ENCODE measurements around the gene ARHGEF39.

Gene ARHGEF39

DNA sequence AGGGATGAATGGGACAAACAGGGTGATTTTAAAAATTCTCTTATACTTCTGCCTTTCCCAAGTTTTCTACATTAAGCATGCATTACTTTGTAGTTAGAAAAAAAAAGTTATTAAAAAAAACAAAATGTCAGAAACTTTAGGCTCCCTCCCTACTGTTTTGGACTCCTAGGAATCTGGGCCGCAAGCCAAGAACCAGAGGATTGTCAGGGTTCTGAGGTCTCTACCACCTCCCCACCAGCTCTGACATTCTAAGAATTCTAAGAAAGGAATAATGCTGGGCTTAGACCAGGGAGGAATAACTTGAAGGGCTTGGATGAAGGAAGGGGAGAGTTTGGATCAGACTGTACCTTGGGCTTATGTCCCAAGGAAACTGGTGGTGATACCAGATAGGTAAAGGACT is 1.1 kb upstream of the ARHGEF39 start:
- no peaks in the 10 kb centered on the region for H3K36me3 ChIP-seq (ENCODE audit: control insufficient read depth, insufficient read depth, low read length)
- no peak overlapping the region for H3K9ac ChIP-seq
- H3K4me1 ChIP-seq: no peaks in the 10 kb centered on the region

DNA sequence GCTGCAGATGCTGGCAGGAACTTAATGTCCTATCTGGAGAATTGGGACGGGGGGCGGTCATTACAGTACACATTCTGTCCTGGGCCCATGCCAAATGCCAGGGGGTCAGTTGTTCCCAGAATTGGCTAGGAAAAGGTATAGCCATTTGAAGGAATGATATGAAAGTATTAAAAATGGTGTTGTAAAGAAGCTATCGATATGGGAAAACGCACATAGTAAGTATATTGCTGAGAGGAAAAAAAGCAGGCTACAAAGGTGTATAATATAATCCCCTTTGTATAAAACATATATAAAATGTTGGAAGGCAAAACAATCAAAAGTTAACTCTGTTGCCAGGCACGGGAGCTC is 450 bp upstream of the ARHGEF39 start:
- TF ChIP-seq, protein P1, sequence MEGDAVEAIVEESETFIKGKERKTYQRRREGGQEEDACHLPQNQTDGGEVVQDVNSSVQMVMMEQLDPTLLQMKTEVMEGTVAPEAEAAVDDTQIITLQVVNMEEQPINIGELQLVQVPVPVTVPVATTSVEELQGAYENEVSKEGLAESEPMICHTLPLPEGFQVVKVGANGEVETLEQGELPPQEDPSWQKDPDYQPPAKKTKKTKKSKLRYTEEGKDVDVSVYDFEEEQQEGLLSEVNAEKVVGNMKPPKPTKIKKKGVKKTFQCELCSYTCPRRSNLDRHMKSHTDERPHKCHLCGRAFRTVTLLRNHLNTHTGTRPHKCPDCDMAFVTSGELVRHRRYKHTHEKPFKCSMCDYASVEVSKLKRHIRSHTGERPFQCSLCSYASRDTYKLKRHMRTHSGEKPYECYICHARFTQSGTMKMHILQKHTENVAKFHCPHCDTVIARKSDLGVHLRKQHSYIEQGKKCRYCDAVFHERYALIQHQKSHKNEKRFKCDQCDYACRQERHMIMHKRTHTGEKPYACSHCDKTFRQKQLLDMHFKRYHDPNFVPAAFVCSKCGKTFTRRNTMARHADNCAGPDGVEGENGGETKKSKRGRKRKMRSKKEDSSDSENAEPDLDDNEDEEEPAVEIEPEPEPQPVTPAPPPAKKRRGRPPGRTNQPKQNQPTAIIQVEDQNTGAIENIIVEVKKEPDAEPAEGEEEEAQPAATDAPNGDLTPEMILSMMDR (IDR thresholded peaks at IDR 0.05): no peak
- Histone ChIP-seq H3K27me3 (ENCODE audit: control insufficient read depth, insufficient read depth, low read length) (no peaks in the 10 kb centered on the region), H3K4me1 (no peaks in the 10 kb centered on the region), H3K9ac (no peak overlapping the region), H2AFZ (peak overlapping the region; percentile 83), H3K36me3 (ENCODE audit: control insufficient read depth, insufficient read depth, low read length) (no peaks in the 10 kb centered on the region), H3K4me3 (ENCODE audit: low read depth, low read length) (peak overlapping the region; percentile 56), H3K79me2 (no peaks in the 10 kb centered on the region), H3K9me3 (ENCODE audit: control insufficient read depth, low read length) (no peaks in the 10 kb centered on the region), H3K4me2 (ENCODE audit: low read length) (peak overlapping the region; percentile 94), H3K27ac (no peak overlapping the region)

More for the DNA sequence above, 1.1 kb upstream of the ARHGEF39 start:
- Histone ChIP-seq H3K27ac (no peak overlapping the region), H3K79me2 (no peaks in the 10 kb centered on the region), H3K4me3 (ENCODE audit: low read depth, low read length) (no peak overlapping the region), H2AFZ (no peak overlapping the region), H3K4me2 (ENCODE audit: low read length) (no peak overlapping the region), H3K27me3 (ENCODE audit: control insufficient read depth, insufficient read depth, low read length) (no peaks in the 10 kb centered on the region), H3K9me3 (ENCODE audit: control insufficient read depth, low read length) (no peaks in the 10 kb centered on the region)
- TF ChIP-seq, protein P1 (IDR thresholded peaks at IDR 0.05): no peak

DNA sequence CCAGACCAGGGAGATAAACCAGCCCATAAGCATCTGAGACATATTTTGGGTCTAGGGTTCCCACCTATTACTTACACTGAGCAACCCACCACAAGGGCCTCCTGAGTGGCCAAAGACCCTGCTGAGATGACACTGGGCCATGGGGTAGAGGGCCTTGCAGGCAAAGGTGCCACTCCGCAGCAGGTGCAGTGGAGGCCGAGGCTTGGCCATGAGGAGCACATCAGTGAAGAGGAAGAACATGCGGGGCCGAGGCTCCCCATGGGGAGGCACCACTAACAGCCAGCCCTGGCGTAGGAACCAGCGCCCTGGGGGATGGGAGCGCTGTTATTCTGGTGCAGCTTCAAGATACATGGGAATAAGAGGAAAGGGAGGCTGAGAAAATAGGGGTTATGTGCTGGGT is 2.6 kb downstream of the ARHGEF39 start:
- no peaks in the 10 kb centered on the region for H3K79me2 ChIP-seq
- no peak overlapping the region for H3K4me3 ChIP-seq (ENCODE audit: low read depth, low read length)
- no peak overlapping the region for H2AFZ ChIP-seq
- no peak overlapping the region for H3K27ac ChIP-seq
- no peak overlapping the region for H3K9ac ChIP-seq
- H3K36me3 ChIP-seq (ENCODE audit: control insufficient read depth, insufficient read depth, low read length): no peaks in the 10 kb centered on the region
- no peaks in the 10 kb centered on the region for H3K27me3 ChIP-seq (ENCODE audit: control insufficient read depth, insufficient read depth, low read length)
- TF ChIP-seq, protein P1 (IDR thresholded peaks at IDR 0.05): no peak
- no peaks in the 10 kb centered on the region for H3K4me1 ChIP-seq
- H3K9me3 ChIP-seq (ENCODE audit: control insufficient read depth, low read length): no peaks in the 10 kb centered on the region
- H3K4me2 ChIP-seq (ENCODE audit: low read length): no peak overlapping the region

DNA sequence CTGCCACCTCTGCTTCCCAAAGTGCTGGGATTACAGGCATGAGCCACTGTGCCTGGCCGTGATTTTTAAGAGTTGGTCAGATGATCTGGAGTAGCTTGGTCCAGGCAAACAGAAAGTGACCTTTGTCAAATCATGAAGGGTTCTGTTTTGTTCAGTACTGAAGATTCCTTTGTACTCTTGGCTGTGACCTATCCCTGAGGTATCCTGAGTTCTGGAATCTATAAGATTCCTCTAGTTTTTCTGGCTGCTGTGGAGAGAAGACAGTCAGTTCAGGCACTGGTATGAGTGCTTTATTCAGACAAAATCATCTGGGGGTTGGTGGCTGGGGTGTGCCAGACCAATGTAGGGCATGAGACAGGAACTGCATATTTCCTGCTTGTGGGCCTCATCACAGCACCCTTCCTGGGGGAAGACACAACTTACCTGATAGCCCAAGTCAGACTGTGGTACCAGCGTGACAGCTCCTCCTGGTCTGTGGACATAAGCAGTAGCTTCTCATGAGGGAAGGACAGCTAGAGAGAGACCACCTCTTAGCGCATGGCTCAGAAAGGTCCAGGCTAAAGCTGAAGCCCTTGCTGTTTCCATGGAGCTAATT is 3.1 kb downstream of the ARHGEF39 start:
- no peaks in the 10 kb centered on the region for H3K27me3 ChIP-seq (ENCODE audit: control insufficient read depth, insufficient read depth, low read length)
- H3K27ac ChIP-seq: no peak overlapping the region
- no peaks in the 10 kb centered on the region for H3K4me1 ChIP-seq
- no peaks in the 10 kb centered on the region for H3K36me3 ChIP-seq (ENCODE audit: control insufficient read depth, insufficient read depth, low read length)
- no peak overlapping the region for H3K9ac ChIP-seq
- H3K79me2 ChIP-seq: no peaks in the 10 kb centered on the region
- H3K4me2 ChIP-seq (ENCODE audit: low read length): no peak overlapping the region
- TF ChIP-seq, protein P1 (IDR thresholded peaks at IDR 0.05): no peak
- no peaks in the 10 kb centered on the region for H3K9me3 ChIP-seq (ENCODE audit: control insufficient read depth, low read length)
- no peak overlapping the region for H2AFZ ChIP-seq
- H3K4me3 ChIP-seq (ENCODE audit: low read depth, low read length): no peak overlapping the region

DNA sequence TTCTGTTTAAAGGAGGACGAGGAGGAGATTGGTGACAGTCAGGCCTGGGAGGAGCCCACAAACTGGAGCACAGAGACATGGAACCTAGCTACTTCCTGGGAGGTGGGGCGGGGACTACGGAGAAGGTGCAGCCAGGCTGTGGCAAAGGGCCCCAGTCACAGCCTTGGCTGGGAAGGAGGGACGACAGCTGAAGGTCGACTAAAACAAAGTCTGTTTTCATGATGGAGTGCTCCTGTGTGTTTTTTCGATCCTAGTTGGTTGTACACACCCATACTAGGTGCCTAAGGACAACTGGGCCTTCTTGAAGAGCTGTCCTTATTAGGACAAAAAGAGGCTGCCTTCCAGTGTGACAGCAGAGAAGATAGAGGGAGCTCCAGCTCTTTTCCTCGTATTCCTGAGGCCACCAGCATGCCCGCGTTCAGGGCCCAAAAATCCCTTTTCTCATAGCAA is 4.0 kb downstream of the ARHGEF39 start:
- Histone ChIP-seq H3K9ac (no peak overlapping the region), H3K4me3 (ENCODE audit: low read depth, low read length) (no peak overlapping the region), H2AFZ (no peak overlapping the region), H3K27me3 (ENCODE audit: control insufficient read depth, insufficient read depth, low read length) (no peaks in the 10 kb centered on the region), H3K27ac (peak overlapping the region; percentile 56), H3K36me3 (ENCODE audit: control insufficient read depth, insufficient read depth, low read length) (no peaks in the 10 kb centered on the region), H3K9me3 (ENCODE audit: control insufficient read depth, low read length) (no peaks in the 10 kb centered on the region), H3K4me1 (no peaks in the 10 kb centered on the region), H3K4me2 (ENCODE audit: low read length) (no peak overlapping the region), H3K79me2 (no peaks in the 10 kb centered on the region)
- TF ChIP-seq, protein P1 (IDR thresholded peaks at IDR 0.05): peak; percentile 39
